Measurements from ENCODE around the gene BICD1. TPM values are rescaled to one million over a fixed set of nuclear protein-coding genes. Genes with fewer than 3 reads are reported as not detected.

Gene BICD1
- total RNA-seq, 1 donor from 2014 or later = 561 TPM

DNA sequence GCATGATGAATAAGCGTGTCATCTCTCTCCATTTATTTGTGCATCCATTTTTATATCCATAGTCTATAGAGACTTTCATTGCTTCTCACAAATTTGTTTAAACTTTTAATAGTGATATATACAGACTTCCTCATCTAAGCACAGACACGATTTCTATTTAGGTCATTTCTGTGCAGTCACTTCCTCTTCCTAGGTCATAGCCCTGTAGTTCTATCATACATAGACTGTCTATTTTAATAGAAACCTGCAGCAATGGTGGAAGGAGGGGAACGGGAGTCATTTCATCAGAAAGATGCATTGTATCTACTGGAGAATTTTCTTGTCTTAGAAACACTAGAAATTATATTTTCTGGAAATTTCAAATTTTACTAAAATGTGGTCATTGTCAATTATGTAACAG lies 159.3 kb downstream of the BICD1 start:
- TF ChIP-seq CTCF (IDR thresholded peaks at IDR 0.05; ENCODE audit: partially characterized antibody, unreplicated experiment) = no peak
- Mint-ChIP-seq H3K4me1 (ENCODE audit: low read depth, unreplicated experiment) (peaks cover 44% of the 10 kb centered on the region), H3K36me3 (ENCODE audit: unreplicated experiment) (peaks cover 10% of the 10 kb centered on the region)

GRCh38 chr12:32266756-32267155 lies 160.1 kb downstream of the BICD1 start:
- no peak for DNase-seq
- no peak for TF ChIP-seq CTCF (IDR thresholded peaks at IDR 0.05; ENCODE audit: partially characterized antibody, unreplicated experiment)
- H3K36me3 Mint-ChIP-seq (ENCODE audit: unreplicated experiment) = peaks cover 3% of the 10 kb centered on the region
- peaks cover 44% of the 10 kb centered on the region for H3K4me1 Mint-ChIP-seq (ENCODE audit: low read depth, unreplicated experiment)
- H3K27me3 Mint-ChIP-seq (ENCODE audit: unreplicated experiment) = peaks cover 18% of the 10 kb centered on the region
- no peak overlapping the region for H3K4me3 Mint-ChIP-seq (ENCODE audit: unreplicated experiment)
- peak overlapping the region; percentile 77 for H3K27ac Mint-ChIP-seq (ENCODE audit: unreplicated experiment)
- peaks cover 18% of the 10 kb centered on the region for H3K9me3 Mint-ChIP-seq (ENCODE audit: unreplicated experiment)

More for the DNA sequence above, 159.3 kb downstream of the BICD1 start:
- Mint-ChIP-seq H3K27me3 (ENCODE audit: unreplicated experiment) (peaks cover 20% of the 10 kb centered on the region), H3K9me3 (ENCODE audit: unreplicated experiment) (peaks cover 18% of the 10 kb centered on the region), H3K4me3 (ENCODE audit: unreplicated experiment) (peak overlapping the region; percentile 51), H3K27ac (ENCODE audit: unreplicated experiment) (peak overlapping the region; percentile 82)
- no peak for DNase-seq

GRCh38 chr12:32270818-32271710 lies 164.4 kb downstream of the BICD1 start:
- Mint-ChIP-seq H3K27ac (ENCODE audit: unreplicated experiment) (peak overlapping the region; percentile 75), H3K27me3 (ENCODE audit: unreplicated experiment) (peaks cover 14% of the 10 kb centered on the region), H3K4me1 (ENCODE audit: low read depth, unreplicated experiment) (peaks cover 53% of the 10 kb centered on the region), H3K4me3 (ENCODE audit: unreplicated experiment) (peak overlapping the region; percentile 41), H3K9me3 (ENCODE audit: unreplicated experiment) (peaks cover 20% of the 10 kb centered on the region), H3K36me3 (ENCODE audit: unreplicated experiment) (peaks cover 6% of the 10 kb centered on the region)
- TF ChIP-seq CTCF (IDR thresholded peaks at IDR 0.05; ENCODE audit: partially characterized antibody, unreplicated experiment) = no peak
- peak; percentile 43 for DNase-seq

- Mint-ChIP-seq H3K9me3 (ENCODE audit: unreplicated experiment) (peaks cover 17% of the 10 kb centered on the region), H3K27ac (ENCODE audit: unreplicated experiment) (no peak overlapping the region), H3K4me3 (ENCODE audit: unreplicated experiment) (no peak overlapping the region), H3K27me3 (ENCODE audit: unreplicated experiment) (peaks cover 10% of the 10 kb centered on the region), H3K36me3 (ENCODE audit: unreplicated experiment) (peaks cover 6% of the 10 kb centered on the region), H3K4me1 (ENCODE audit: low read depth, unreplicated experiment) (peaks cover 47% of the 10 kb centered on the region)
- DNase-seq = no peak
- no peak for TF ChIP-seq CTCF (IDR thresholded peaks at IDR 0.05; ENCODE audit: partially characterized antibody, unreplicated experiment)
Measured at GRCh38 chr12:32272465-32272864, 165.8 kb downstream of the BICD1 start.

GRCh38 chr12:32273063-32273522 lies 166.4 kb downstream of the BICD1 start:
- H3K27ac Mint-ChIP-seq (ENCODE audit: unreplicated experiment) = peak overlapping the region; percentile 67
- no peak for TF ChIP-seq CTCF (IDR thresholded peaks at IDR 0.05; ENCODE audit: partially characterized antibody, unreplicated experiment)
- H3K27me3 Mint-ChIP-seq (ENCODE audit: unreplicated experiment) = peaks cover 10% of the 10 kb centered on the region
- no peak for DNase-seq
- H3K9me3 Mint-ChIP-seq (ENCODE audit: unreplicated experiment) = peaks cover 17% of the 10 kb centered on the region
- H3K36me3 Mint-ChIP-seq (ENCODE audit: unreplicated experiment) = peaks cover 6% of the 10 kb centered on the region
- no peak overlapping the region for H3K4me3 Mint-ChIP-seq (ENCODE audit: unreplicated experiment)
- H3K4me1 Mint-ChIP-seq (ENCODE audit: low read depth, unreplicated experiment) = peaks cover 49% of the 10 kb centered on the region

All from glutamatergic neuron (in vitro differentiated cells).